GM18909 (cell line): Measurements from ENCODE around the gene UBE2K.
"Not testable (repeated sequence)": the region's sequence is repeated elsewhere in the genome, so short reads cannot be mapped to it uniquely, and the experiment has no call there.

Source experiments
- ATAC-seq: cut with Tn5 transposase; IDR thresholded peaks from one replicate; pipeline ENCODE4 v1.9.1; 2021; ENCODE audit warnings: mild to moderate bottlenecking; ENCODE audit not compliant: unreplicated experiment, poor library complexity

The UBE2K gene

DNA sequence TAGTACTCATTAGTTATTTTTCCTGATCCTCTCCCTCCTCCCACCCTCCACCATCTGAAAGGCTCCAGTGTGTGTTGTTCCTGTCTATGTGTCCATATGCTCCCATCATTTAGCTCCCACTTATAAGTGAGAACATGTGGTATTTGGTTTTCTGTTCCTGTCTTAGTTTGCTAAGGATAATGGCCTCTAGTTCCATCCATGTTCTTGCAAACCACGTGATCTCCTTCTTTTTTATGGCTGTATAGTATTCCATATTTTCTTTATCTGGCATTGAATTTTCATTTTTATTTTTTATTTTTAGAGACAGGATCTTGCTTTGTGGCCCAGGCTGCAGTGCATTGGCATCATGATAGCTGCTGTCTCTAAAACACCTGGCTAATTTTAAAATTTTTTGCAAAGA lies 11.9 kb upstream of the UBE2K start:
- no peak for ATAC-seq

DNA sequence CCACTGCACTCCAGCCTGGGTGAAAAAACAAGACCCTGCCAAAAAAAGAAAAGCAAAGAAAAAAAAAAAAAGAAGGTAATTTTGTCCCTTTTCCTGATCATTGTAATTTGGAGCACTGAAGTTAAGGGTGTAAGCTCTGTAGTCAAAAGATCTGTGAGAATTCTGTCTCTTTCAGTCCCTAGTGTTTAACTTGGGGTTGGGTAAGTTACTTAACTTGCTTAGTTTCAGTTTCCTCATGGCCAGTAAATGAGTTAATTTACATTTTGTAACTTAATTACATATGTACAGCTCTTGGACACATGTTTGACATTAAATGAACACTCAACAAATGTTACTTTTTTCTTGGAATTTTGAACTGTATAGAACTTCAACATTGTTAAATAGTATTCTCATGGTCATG lies 10.9 kb upstream of the UBE2K start:
- ATAC-seq: no peak

DNA sequence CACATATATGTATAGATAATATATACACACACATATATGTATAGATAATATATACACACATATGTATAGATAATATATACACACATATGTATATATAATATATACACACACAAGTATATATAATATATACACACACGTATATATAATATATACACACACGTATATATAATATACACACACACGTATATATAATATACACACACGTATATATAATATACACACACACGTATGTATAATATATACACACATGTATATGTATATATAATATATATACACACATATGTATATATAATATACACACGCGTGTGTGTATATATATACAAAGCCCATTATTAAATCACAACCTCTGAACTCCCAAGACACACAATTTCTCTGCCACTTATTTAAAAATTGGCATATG lies 8.0 kb upstream of the UBE2K start:
- ATAC-seq: no peak

DNA sequence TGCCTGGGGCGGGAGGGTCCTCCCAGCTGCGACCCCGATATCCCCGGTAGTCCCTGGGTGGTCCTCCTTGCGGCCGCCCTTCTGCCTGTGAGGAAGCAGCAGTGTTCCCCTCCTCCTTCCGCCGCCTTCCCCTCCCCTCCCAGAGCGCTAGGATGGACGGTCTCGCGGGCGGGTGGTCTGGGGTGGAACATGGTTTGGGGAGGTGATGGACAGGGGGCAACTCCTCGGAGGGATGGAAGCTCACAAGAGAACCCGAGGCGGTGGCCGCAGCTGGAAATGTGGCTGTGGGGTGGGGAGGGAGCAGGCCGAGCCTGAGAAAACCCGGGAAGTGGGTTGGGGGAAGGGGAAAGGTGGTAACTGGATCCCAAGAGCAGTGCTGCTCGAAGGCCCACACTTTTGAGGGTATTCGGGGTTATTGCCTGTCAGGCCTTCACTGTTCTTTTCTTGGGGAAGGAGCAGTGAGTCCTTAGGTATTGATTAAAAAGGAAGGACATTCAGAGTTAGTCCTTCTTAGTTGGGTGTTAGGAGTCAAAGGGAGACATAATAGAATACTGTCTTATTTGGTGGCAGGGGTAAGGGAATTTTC lies 581 bp downstream of the UBE2K start:
- peak; percentile 22 for ATAC-seq

DNA sequence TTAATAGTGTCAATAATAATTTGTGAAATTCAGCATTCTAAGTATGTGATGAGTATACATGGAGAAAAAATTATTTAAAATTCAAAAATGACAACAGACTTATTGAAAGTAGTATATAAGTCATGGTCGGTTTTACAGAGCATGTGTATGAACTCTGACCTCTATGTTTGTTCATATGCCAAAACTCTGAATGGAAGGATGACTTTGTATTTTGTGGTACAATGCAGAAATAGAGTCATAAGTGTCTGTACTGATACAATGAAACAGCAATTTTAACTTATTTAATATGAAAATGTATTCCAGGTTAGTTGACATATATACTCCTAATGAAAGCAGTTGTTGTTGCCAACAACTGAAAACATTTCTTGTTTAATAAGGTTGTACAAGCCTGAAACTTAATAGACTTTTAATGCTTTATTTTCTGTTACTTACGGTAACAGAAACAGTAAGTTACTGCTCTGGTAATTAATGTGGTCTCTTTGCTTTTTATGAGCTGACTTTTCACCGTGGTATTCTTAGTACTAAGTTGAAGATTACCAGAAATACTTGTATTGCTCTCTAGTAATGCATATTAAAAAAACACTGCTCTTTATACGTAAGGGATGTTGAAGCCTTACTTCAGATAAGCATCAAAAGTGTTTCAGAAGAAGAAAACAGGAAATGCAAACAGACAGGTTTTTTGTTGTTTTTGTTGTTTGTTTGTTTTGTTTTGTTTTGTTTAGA lies 1.9 kb downstream of the UBE2K start:
- no peak for ATAC-seq

DNA sequence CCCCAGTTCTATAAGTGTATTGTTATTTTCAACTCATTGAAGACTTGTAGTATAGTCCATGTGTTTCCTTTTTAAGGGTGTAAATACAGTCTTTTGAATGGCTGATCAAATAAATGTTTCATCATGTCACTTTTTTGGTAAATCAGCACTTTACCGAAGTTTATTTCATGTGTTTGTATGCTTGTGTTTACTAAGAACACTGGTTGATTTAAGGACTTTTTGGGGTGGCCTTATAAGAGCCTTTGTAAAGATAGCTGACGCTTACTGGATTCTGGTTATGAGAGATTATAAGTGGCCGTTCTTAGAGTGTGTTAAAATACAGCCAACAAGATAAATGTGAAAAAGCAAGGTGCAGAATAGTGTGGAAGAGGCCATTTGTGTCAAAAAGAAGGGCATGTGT lies 2.6 kb downstream of the UBE2K start:
- no peak for ATAC-seq

DNA sequence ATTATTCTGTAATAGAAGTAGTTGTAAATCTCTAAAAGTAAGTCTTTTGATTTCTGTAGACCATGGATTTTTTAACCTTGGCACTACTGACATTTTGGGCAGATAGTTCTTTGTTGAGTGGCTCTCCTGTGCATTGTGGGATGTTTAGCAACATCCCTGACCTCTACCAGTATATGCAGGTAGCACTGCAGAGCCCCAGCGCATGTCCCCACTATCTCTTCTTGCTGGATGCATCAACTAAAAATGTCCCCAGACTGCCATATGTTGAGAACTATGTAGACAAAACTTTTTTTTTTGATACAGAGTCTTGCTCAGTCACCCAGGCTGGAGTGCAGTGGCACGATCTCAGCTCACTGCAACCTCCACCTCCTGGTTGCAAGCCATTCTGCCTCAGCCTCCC lies 4.8 kb downstream of the UBE2K start:
- no peak for ATAC-seq

DNA sequence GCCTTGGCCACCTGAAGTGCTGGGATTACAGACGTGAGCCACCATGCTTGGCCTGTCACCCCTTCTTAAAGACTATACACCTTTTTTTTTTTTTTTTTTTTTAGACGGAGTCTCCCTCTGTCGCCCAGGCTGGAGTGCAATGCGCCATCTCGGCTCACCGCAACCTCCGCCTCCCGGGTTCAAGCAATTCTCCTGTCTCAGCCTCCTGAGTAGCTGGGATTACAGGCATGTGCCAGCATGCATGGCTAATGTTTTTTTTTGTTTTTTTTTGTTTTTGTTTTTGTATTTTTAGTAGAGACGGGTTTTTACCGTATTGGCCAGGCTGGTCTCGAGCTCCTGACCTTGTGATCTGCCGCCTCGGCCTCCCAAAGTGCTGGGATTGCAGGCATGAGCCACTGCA lies 6.9 kb downstream of the UBE2K start:
- not testable (repeated sequence) for ATAC-seq

DNA sequence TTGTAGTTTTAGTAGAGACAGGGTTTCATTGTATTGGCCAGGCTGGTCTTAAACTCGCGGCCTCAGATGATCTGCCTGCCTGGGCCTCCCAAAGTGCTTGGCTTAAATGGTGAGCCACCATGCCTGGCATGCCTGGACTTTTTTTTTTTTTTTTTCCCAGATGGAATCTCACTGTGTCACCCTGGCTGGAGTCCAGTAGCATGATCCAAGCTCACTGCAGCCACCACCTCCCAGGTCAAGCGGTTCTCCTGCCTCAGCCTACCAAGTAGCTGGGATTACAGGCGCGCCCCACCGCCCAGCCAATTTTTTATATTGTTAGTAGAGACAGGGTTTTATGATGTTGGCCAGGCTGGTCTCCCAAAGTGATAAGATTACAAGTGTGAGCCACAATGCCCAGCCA lies 8.4 kb downstream of the UBE2K start:
- no peak for ATAC-seq

DNA sequence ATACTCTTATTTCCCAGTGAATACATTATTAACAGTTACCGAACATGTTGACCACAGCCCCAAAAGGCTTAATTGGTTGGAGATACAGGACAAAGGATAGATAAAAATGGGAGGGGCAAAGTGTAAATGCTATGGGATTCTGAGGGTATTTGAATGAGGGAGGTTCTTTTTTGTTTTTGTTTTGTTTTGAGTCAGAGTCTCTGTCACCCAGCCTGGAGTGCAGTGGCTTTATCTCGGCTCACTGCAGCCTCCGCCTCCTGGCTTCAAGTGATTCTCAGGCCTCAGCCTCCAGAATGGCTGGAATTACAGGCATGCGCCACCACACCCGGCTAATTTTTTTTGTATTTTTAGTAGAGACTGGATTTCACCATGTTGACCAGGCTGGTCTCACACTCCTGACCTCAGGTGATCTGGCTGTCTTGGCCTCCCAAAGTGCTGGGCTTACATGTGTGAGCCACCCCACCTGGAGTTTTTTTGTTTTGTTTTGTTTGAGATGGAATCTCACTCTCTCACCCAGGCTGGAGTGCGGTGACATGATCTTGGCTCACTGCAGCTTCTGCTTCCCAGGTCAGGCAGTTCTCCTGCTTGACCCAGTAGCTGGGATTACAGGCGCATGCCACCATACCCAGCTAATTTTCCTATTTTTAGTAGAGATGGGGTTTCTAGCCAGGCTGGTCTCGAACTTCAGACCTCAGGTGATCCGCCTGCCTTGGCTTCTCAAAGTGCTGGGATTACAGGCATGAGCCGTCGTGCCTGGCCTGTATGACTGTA lies 9.0 kb downstream of the UBE2K start:
- no peak for ATAC-seq

DNA sequence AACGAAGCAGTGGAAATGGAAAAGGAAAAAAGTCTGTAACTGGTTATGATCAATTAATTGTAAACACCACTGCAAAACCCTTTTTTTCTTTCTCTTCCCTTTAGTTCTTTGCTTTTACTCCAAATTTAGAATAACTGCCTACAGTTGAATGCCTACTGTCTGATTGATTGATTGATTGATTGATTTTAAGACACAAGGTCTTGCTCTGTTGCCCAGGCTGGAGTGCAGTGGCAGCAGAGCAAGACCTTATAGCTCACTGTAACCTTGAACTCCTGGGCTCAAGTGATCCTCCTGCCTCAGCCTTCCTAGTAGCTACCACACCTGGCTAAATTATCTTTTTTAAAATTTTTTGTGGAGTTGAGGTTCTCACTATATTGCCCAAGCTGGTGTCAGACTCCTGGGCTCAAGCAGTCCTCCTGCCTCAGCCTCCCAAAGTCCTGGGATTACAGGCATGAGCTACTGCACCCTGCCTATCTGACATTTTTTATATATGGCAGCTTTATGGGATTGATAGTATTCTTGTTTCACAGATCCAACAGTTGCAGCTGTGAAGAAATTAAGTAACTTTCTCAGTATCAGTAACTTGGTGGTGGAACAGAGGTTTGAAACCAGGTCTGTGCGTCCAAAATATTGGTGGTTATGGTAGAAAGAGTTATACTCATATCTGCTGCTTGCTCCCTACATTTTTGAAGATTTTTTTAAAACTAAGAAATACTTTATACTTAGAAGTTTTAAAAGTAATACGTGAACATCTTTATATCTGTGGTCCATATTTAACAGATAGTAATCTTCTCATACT lies 12.4 kb downstream of the UBE2K start:
- ATAC-seq: peak; percentile 49

DNA sequence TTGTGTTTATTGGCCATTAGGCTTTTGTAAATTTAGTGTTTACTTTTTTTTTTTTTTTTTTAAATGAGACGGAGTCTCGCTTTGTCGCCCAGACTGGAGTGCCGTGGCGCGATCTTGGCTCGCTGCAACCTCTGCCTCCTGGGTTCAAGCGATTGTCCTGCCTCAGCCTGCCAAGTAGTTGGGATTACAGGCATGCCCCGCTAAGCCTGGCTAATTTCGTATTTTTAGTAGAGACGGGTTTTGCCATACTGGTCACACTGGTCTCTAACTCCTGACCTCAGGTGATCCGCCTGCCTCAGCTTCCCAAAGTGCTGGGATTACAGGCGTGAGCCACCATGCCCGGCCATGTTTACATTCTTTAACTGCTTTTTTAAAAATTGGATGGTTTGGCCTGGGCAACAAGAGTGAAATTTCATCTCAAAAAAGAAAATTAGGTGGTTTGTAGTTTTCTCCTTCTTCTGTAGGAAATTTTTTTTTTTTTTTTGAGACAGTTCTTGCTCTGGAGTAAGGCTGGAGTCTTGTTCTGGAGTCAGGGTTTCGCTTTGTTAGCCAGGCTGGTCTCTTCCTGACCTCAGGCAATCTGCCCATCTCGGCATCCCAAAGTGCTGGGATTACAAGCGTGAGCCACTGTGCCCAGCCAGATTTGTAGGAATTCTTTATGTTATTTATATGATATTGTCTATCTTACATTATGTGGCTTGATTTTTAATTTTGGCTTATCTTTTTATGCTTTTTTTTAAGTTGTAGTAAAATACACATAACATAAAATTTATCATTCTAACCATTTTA lies 15.1 kb downstream of the UBE2K start:
- ATAC-seq: no peak

DNA sequence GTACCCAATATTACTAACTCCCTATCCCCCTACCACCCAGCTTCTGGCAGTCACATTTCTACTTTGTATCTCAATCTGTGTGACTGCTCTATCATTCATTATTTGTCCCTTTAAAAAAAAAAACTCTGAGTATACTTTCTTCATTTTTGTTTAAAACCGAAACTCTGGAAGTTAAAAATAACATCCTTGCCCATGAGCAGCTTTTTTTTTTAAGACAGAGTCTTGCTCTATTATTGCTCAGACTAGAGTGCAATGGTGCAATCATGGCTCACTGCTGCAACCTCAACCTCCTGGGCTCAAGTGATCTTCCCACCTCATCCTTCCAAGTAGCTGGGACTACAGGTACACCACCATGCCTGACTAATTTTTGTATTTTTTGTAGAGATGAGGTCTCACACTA lies 15.8 kb downstream of the UBE2K start:
- ATAC-seq: no peak

DNA sequence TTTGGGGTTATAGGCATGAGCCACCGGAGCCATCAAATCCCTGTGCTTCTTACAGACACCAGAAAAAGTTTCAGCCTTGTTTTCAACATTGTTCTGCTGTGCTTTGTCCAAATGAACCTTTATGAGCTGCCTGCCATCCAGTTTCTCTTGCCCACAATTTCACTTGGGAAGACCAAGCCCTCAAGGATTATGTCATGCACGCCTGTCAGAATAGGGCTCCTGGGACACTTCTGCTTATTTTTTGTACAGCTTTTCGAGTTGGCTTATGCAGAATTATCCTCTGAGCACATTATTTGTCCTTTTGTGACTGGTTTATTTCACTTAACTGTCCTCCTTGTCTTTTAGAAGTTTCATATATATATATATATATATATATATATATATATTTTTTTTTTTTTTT lies 16.2 kb downstream of the UBE2K start:
- no peak for ATAC-seq

DNA sequence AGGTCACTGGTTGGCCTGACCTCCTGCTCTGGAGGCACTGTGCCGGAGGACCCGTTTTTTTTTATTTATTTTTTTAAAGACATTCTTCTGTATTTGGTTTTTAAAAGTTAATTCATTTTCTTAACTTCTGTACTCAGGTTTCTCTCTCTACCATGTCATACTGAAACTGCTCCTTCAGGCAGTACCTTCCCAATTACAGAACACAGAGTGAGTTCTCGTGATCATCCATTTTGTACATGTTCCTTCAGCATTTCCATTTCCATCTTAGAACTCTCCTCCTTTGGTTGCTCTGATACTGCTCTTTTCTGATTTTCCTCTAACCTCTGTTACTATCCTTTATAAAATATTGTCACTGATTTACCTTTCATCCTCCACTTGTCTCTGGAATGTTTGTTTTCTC lies 17.9 kb downstream of the UBE2K start:
- no peak for ATAC-seq

DNA sequence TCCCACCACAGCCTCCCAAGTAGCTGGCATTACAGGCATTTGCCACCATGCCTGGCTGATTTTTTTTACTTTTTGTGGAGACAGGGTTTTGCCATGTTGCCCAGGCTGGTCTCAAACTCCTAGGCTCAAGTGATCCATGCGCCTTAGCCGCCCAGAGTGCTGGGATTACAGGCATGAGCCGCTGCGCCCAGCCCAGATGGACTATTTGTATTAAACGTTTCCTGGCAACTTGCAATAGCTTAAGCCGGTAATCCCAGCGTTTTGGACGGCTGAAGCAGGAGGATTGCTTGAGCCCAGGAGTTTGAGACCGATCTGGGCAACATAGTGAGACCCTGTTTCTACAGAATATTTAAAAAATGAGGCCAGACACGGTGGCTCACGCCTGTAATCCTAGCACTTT lies 18.4 kb downstream of the UBE2K start:
- ATAC-seq: no peak

DNA sequence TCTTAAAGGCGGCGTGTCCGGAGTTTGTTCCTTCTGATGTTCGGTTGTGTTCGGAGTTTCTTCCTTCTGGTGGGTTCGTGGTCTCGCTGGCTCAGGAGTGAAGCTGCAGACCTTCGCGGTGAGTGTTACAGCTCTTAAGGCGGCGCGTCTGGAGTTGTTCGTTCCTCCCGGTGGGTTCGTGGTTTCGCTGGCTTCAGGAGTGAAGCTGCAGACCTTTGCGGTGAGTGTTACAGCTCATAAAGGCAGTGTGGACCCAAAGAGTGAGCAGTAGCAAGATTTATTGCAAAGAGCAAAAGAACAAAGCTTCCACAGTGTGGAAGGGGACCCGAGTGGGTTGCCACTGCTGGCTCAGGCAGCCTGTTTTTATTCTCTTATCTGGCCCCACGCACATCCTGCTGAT lies 19.8 kb downstream of the UBE2K start:
- not testable (repeated sequence) for ATAC-seq

DNA sequence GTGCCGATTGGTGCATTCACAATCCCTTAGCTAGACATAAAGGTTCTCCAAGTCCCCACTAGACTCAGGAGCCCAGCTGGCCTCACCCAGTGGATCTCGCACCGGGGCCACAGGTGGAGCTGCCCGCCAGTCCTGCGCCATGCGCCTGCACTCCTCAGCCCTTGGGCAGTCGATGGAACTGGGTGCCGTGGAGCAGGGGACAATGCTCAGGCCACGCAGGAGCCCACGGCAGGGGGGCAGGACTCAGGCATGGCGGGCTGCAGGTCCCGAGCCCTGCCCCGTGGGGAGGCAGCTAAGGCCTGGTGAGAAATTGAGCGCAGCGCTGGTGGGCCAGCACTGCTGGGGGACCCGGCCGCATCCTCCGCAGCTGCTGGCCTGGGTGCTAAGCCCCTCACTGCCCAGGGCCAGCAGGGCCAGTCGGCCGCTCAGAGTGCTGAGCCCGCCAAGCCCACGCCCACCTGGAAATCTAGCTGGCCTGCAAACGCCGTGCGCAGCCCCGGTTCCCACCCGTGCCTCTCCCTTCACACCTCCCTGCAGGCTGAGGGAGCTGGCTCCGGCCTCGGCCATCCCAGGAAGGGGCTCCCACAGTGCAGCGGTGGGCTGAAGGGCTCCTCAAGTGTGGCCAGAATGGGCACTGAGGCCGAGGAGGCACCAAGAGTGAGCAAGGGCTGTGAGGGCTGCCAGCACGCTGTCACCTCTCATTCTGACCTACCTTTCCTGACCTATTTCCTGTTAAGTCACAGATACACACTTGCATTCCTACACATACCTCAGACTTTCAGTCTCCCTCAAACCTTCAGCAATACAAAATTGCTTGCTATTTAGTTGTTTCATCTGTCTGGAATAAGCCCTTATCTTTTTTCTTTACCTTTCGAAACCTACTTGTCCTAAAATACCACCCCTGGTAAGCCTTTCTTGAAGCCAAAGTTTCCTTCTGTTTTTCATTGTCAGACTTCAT lies 20.7 kb downstream of the UBE2K start:
- no peak for ATAC-seq
